SH-SY5Y (cell line): ENCODE measurements around the gene PPARG.

Source experiments
- GATA2 ChIP-seq: IDR thresholded peaks from 2 replicates; pipeline ENCODE4 v1.6.1; 2011; ENCODE audit warnings: mild to moderate bottlenecking, low read depth, low read length
- GATA3 ChIP-seq: IDR thresholded peaks from 2 replicates; pipeline ENCODE4 v1.6.1; 2011; ENCODE audit warnings: low read depth, mild to moderate bottlenecking, low read length, moderate library complexity

The PPARG gene

DNA sequence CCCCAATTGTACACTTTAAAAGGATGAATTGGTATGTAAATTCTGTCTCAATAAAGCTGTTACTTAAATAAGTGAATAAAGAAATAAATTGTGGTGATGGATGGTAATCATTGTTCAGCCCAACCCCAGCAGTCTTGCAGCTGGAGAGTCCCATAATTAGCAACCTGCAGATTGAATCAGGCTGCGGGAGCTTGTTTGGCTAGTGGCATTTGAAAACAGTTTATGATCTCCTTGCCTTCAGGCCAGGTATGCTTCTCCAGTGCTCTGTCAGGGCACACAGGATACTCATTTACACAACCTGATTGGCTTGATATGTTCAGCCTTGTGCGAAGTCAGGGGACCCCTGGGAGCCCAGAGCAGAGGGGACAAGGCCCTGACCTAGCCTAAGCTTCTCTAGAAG is 178.9 kb downstream of the PPARG start:
- TF ChIP-seq GATA3 (no peak), GATA2 (no peak)

DNA sequence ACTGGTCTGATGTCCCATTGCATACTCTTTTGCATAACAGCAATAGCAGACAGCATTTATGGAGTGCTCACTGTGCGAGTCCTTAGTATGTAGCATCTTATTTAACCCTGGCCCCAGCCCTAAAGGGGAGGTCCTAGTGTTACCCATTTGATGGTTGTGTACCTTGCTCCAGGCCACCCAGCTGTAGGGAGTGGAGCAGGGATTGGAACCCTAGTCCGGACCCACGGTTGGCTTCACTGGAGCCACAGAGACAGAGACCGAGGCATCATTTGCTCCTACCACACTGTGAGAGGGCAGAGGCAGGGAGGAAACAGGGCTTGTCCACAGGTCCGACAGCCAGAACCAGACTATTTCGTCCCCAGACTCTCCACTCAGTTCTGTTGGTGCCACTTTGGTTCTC is 179.4 kb downstream of the PPARG start:
- TF ChIP-seq GATA3: no peak
- no peak for TF ChIP-seq GATA2

DNA sequence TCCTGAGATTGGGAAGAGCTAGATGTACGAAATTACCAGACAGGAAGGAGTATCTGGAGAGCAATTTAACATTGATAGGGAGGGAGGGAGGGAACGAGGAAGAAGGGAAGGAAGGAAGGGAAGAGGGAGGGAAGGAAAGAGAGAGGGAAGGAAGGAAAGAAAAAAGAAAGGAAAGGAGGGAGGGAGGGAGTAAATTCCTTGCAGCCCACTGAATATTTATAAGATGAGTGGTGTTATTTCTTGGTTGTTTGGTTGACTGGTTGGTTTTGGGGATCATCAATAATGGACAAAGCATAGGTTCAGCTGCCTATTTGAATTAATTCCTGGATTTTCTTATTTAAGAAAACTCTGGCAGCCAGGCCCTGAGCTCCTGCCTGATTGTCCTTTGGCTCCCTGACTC is 179.9 kb downstream of the PPARG start:
- no peak for TF ChIP-seq GATA2
- no peak for TF ChIP-seq GATA3

DNA sequence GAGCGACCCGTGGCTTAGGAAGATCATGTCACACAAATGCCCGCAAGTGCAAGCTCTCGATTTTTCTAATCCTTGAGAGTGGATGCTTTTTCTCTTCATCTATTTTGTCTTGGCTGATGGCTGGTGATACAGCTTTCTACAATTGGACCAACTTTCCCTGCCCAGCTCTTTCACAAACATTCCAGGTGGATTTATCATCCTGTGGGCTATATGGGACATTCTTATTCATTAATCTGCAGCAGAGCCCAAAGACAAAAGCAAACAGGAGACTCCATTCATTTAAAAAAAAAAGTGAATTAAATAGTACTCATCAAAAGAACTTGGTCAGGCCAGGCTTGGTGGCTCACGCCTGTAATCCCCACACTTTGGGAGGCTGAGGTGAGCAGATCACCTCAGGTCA is 181.2 kb downstream of the PPARG start:
- no peak for TF ChIP-seq GATA2
- no peak for TF ChIP-seq GATA3

DNA sequence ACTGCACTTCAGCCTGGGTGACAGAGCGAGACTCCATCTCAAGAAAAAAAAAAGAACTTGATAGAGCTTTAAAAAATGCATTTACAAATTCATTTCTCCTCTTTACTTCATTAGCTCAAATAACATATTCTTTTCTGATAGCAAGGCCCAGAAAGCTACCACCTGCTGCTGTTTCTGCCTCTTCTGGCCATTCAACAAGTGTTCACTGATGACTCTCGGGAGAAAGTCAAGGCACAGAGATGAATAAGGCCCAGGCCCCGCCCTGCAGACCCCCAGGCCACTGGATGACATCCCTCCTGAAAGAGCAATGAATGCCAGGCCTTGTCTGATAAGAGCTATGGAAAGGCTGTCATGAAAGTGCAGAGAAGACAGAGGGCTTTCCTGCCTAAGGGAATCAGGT is 181.8 kb downstream of the PPARG start:
- TF ChIP-seq GATA3: no peak
- TF ChIP-seq GATA2: no peak

DNA sequence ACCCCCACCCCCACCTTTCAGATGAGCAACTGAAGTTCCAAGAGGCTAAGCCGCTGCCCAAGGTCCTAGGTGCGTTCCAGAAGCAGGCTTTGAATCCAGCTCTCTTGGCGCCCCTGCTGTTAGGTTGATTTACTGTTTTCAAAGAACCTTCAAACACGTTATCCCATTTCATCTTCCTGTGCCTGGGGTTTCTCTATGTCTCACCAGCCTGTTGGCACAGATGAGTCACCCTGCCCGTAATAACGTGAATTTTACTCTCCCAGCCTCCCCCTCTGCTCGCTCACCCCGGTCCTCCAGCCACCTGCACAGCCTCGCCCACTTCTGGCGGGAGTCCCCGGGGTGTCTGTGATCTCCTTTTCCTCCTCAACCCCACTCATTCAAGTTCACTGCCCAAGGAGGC is 182.4 kb downstream of the PPARG start:
- TF ChIP-seq GATA2 (no peak), GATA3 (no peak)

DNA sequence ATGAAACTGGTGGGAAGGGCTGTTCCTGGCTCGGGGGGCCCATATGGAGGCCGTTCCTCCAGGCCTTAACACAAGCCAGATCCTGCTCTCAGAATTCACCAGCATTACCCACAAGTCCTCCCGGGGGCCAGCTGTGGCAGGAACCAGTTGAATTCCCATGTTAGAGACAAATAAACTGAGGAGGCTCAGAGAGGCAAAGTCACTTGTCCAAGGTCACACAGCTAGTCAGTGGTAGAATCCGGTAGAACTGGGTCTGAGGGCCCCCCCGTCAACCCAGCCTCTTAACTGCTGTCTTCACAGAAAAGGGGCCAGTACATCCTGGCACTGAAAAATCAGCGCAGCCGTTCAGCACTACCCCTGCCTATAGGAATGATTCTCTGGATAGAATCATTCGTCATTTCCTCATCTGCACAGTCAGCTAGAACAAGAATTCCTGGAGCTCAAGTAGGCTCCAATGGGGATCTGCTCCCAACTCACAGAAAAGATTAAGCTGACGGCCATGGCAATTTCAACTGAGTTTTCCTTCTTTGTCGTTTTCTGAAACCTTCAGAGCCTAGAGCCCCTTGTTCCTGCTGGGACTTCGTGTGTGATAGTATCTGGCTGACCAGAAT is 183.2 kb downstream of the PPARG start:
- no peak for TF ChIP-seq GATA2
- no peak for TF ChIP-seq GATA3

DNA sequence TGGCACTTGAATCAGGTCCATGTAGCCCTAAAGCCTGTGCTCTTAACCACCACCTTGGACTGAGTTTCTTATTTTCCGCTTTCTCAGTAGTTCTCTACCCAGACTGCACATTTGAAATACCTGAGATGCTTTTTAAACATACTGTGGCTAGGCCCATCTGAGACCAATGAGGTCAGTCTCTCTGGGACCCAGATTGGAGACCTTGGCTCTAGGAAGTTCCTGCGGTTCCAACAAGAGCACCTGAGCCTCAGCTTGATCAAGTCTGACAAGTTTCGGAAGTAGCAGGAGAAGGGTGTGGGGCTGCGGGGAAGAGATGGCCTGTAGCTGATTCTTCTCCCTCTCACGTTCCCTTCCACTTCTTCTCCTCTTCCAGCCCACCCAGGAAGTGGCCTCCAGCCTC is 183.9 kb downstream of the PPARG start:
- no peak for TF ChIP-seq GATA3
- TF ChIP-seq GATA2: no peak

DNA sequence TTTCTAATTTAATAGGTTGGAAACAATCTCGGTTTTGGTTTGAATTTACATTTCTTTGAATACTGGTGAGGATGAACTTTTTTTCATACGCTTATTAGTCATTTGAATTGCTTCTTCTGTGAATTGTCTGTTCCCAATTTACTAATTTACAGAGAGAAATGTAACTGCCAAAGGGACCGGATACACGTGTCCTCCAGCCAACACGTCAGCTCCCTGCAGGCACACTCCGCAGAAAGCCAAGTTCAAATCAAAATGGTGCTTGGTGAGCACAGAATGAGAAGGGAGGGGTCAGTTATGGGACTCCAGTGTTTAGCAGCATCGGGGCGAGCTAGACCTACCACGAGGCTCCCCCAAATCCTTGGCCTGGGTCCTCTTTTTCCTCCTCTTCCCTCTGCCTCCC is 184.6 kb downstream of the PPARG start:
- TF ChIP-seq GATA2: no peak
- TF ChIP-seq GATA3: no peak

DNA sequence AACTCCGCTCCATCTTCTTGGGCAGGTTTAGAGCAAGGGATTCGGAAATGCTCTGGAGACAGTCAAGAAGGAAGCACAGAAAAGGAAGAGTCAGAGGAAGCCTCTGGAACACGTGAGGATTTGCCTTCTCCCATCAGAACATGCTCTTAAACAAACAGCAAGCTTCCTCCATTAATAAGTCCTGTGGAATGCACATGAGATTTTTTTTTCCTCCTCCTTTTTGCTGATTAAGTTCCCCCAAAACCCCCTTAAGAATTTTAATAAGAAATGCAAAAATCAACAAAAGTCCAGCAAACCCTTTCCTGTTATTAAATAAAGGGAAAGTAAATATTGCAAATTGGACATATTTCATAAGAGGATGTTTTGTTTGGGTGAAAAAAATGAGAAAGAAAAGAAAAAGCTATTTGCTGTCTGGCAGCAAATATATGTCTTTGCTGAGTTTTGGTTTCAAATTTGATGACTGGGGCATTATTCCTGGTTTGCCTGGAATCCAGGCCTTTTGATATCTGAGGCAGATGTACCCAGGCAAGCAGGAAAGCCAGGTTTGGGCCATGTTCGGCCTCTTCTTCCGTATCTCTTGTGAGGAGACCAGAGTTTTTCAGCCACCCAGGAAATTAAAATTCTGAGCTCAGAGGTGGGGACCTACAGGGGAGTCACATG is 187.5 kb downstream of the PPARG start:
- no peak for TF ChIP-seq GATA3
- no peak for TF ChIP-seq GATA2

DNA sequence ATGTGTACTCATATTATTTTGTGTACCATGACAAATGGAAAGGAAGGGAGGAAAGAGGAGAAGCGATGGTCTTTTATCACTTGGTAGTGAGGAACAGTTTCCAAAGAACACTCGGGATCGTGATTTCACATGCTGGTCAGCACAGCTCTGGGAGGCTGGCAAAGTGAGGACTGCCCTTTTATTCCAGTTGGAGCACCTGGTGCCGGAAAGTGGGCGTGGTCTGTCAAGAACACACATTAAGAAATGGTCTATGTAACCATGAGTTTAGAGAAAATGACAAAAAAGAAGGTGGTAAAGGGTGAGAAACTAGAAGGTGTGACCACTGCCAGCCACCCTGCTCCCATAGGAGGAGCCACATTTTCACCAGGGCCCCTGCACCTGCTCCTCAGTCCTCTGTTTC is 188.4 kb downstream of the PPARG start:
- TF ChIP-seq GATA2: no peak
- no peak for TF ChIP-seq GATA3

DNA sequence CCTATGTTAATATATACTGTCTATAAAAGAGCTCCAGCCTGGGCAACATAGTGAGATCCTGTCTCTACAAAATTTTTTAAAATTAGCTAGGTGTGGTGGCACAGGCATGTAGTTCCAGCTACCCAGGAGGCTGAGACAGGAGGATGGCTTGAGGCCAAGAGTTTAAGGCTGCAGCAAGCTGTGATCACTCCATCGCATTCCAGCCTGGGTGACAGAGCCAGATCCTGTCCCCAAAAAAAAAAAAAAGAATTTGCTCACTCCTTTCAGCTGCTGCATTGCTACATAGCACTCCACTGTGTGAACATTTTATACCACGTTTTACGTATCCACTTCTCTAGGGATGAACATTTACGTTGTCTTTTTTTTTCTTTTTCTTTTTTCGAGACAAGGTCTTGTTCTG is 189.5 kb downstream of the PPARG start:
- no peak for TF ChIP-seq GATA2
- no peak for TF ChIP-seq GATA3

DNA sequence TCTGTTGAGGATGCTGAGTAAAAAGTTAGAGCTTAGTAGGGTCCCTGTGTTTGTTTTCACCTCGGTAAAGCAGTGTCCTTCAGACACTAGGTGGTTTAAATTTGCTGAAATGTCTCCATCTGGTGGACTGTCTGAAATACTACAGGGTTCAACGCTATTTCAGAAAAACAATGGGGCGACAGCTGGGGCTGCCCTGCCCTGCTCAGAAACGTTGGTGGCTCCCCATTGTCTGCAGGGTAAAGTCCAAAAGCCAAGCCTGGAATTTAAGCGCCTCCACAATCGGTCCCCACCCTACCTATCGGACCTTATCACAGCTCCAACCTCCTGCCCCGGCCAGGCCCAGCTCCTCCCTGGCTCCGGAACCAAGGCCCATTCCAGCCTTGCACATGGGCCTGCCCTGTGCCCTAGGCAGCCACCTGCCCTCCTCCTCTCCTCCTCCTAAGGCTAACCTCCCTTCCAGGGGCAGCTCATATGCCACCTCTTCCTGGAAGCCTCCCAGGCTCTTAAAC is 191.1 kb downstream of the PPARG start:
- TF ChIP-seq GATA2 (no peak), GATA3 (no peak)

DNA sequence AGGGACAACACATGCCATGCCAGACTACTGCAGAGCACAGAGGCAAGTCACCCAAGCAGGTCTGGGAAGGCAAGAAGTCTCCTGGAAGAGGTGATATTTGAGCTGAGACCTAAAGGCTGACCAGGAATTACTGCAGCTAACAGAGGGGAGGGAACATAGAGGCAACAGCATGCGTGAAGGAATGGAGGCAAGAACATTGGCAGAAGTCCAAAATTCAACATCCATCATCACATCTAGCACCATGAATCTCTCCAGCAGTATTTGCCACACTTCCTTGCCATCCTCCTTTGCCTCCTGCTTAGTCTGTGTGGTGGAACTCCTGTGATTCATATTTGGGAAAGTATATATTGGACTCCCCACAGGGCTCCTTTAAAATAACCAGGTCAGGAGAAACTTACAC is 194.5 kb downstream of the PPARG start:
- TF ChIP-seq GATA3 (no peak), GATA2 (no peak)

DNA sequence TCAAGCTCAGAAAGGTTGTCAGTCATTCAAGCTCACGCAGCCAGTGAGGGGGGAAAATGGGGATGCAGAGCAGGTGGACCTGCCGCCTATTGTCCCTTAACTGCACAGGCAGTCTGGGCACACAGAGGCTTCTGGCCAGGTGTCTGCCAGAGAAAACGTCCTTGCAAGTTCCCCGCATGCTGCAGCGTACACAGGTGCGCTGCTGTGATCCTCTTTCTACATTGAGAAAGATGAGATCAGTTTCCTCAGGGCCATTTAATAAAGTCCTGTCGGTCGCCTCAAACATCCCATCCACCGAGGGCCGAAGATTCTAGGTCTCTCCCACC is 195.0 kb downstream of the PPARG start:
- TF ChIP-seq GATA3 (no peak), GATA2 (no peak)
